Stimulated activated CD4-positive, alpha-beta T cell treated with anti-CD3 and anti-CD28 coated beads, Interleukin-4, amount 100 ng/mL, for 1 hour (primary cell): ENCODE results near the gene SOCS4.
"Not testable (repeated sequence)": the region's sequence is repeated elsewhere in the genome, so short reads cannot be mapped to it uniquely, and the experiment has no call there.

Source experiments
- DNase-seq: peaks from one replicate; pipeline ENCODE4 v3.0.0-alpha.2; 2020

The SOCS4 gene

DNA sequence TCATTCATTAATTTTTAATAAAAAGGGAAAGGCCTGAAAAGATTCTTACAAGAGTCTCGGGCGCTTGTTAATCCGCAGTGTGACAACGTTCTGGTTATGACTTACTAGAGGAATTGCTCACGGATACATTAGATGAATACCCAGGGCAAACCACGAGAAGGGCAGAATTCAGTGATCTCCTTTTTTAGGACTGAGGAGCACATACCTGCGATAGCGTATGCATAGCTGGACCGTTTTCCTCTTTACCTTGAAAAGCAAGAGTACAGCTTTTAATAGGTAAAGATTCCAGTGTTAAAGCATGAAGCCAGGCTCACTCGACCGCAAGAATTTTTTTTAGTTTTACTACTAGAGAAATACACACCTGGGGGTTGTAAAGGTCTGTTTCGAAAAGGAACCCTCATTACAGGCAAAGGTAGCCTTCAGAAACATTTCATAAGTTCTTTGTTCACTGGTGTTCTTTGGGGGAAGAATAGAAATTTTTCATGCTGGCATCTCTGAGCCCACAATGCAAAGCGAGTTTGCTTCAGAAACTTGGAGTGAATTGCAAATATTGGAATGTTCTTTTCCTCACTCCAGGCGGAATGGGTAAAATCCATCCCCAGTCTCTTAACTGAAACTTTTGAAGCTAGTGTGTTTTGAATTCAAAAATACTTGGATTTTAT lies 25.4 kb downstream of the SOCS4 start:
- no peak for DNase-seq

DNA sequence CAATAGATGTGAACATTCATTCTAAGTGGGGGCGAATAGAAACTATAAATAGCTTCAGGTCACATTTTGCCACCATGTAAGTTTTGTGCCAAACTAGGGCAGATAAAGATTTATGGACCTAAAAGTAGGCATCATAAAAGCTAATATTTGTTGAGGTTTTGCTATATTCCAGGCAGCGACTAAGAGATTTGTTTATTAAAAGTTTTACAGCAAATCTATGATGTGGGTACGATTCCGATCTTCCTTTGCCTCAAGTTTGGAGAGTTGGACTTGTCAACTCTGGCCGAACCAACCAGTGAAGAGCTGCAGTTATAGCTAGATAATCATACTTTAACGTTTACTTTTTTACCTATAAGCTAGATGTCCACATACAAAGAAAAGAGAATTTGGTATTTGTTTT lies 26.0 kb downstream of the SOCS4 start:
- DNase-seq = no peak

DNA sequence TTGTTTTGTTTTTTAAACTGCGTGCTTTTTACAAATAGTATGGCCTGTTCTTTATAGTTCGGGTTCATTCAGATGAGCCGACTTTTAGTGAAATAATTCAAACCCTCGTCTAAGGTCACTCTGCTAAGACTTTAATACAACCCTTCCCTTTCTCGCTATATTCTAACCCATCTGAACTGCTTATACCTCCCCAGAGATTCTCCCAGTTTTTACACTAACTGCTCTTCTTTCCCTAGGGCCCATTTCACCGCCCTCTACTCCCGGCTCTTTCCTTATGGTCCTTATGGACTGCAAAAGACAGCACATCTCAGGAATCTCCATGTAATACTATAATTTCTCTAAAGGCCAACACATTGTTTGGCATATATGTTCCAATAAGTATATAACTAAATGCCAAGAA lies 26.5 kb downstream of the SOCS4 start:
- no peak for DNase-seq

DNA sequence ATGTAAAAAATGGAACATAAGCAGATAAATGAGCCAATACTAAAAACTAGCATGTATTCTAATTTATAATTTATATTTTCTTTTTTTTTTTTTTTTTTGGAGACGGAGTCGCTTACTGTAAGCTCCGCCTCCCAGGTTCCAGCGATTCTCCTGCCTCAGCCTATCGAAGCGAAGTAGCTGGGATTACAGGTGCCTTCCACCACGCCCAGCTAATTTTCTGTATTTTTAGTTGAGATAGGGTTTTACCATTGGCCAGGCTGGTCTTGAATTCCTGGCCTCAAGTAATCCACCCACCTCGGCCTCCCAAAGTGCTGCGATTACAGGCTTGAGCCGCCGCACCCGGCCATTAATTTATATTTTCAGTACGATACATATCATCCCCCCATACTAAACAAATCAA lies 27.1 kb downstream of the SOCS4 start:
- DNase-seq = no peak

DNA sequence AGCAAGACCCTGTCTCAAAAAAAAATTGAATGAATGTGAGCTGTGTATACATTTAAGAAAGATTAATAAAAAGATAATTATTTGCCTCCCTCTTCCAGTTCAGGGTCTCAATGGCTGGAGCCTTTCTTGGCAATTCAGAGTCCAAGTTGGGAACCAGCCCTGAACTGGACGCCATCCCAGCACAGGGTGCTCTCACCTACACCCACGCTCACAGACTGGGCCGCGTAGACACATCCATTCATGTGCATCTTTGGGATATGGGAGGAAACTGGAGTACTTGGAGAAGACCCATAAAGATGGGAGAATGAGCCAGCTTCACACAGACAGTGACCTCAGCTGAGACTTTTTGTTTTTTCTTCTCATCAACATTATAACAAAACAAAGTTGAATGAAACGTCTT lies 30.9 kb downstream of the SOCS4 start:
- DNase-seq = no peak

DNA sequence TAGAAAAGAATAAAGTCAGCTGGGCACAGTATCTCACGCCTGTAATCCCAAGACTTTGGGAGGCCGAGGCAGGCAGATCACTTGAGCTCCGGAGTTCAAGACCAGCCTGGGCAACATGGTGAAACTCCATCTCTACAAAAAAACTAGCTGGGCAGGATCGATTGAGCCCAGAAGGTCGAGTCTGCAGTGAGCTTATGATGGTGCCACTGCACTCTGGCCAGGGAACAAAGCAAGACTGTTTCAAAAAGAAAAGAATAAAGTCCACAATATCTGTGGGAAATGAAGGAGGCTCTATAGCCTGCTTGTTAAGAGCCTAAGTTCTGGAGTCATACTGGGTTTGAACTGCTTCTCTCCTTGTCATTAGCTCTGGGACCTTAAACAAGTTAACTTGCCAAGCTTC lies 32.3 kb downstream of the SOCS4 start:
- DNase-seq = no peak

DNA sequence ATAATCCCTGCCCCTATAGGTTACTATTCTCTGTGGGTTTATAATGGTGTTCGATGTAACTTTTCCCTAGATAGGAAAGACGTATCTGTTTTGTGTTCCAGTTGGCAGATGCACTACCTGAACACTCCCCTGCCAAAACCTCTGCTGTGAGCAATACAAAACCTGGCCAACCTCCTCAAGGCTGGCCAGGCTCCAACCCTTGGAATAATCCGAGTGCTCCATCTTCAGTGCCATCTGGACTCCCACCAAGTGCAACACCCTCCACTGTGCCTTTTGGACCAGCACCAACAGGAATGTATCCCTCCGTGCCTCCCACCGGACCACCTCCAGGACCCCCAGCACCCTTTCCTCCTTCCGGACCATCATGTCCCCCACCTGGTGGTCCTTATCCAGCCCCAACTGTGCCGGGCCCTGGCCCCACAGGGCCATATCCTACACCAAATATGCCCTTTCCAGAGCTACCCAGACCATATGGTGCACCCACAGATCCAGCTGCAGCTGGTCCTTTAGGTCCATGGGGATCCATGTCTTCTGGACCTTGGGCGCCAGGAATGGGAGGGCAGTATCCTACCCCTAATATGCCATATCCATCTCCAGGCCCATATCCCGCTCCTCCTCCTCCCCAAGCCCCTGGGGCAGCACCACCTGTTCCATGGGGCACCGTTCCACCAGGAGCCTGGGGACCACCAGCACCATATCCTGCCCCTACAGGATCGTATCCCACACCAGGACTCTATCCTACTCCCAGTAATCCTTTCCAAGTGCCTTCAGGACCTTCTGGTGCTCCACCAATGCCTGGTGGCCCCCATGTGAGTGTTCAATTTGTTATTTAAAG lies 35.7 kb downstream of the SOCS4 start:
- DNase-seq = no peak

DNA sequence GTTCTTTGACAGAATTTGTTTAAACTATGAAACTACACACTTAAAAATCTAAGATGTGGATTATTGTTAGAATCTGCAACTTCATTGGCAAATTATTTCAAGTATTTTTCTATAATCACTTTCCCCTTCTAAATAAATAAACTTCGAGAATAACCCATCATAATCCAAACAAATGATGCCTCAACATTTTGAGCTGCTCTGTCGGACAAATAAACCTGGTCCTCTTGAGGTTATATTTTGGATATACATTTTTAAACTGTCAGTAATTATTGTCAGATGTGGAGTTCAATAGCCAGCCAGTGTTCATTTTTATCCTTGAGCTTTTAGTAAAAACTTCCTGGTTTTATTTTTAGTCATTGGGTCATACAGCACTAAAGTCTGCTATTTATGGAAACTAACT lies 37.9 kb downstream of the SOCS4 start:
- DNase-seq = not testable (repeated sequence)

DNA sequence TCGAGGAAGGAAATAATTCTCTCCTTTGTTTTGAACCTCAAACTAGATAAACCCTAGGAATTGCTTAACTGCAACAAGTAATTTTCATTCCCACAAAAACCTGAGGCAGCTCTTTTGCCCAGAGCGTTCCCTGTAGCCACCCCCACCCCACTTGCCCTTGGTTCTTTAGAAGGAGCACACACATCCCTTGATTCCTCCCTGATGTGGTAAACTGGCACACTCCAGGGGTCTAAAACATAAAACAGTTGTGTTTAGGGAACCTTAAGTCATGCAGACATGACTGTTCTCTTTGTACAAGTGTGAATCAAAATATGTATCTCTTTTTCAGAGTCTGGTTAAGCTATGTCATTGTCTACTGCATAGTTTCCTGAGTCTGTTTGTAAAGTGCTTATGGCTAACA lies 38.4 kb downstream of the SOCS4 start:
- DNase-seq = no peak

DNA sequence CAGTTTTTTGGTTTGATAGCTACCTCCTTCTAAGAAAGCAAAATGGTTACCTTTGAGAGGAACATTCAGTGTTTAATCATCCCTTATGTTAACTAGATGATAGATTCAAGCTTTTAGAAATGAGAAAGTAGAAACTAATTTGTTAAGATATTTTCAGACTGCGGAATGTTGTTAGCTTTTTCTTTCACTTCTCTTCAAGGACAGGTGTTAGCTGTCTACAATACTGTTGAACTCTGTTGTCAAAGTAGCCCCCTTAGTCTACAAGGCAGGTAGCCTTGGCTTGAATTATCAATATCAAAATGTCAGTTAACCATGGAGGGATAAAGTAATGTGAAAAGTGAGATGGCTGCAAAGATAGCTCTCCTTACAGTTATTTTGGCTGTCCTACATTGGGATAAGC lies 39.2 kb downstream of the SOCS4 start:
- no peak for DNase-seq

DNA sequence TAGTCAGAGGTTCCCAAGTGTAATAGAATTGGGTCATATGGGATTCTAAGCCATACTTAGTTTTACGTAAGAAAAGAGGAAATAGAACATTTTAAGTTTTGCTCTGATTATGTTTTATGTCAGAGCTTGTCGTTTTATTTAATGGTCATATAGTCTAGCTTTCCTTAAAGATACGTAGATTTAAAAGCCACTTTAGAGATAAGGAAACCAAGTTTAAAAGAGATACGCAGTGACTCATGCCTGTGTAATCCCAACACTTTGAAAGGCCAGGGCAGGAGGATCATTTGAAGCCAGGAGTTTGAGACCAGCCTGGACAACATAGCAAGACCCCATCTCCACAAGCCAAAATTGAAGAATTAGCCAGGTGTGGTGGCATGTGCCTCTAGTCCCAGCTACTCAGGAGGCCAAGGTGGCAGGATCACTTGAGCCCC lies 44.0 kb downstream of the SOCS4 start:
- DNase-seq = no peak

DNA sequence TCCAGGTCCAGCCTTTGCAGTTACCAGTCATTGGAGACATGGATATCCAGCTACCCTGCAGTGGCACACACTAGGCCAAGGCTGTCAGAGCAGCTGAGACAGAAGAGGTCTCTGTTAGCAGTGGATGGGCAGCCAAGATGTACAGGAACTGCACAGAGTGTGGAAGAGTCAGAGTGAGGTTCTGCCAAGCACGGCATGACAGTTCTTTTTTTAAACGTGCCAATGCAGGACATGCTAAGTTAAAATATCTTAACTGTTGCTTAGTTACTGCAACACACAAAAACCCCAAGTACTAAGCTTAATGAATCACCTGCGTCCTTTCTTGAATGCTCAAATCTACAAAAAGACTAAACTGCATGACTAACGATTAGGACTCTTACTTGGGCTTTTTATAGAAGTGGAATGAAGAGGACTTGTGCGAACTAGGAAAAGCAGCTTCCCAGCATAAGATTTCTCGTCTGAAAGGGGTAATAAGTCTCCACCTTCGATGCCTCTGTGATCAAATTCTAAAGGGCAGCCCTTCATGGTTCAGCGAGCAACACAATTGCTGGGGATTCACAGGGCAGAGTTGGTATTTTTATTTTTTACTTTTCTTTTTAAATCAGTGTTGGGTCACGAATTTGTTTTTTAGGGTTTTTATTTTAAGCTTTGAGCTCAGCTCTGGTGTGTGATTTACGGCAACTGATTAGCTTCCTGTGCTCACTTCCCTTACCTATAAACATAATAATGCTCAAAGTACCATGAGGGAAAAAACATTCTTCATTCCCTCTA lies 45.0 kb downstream of the SOCS4 start:
- DNase-seq = peak; percentile 6

DNA sequence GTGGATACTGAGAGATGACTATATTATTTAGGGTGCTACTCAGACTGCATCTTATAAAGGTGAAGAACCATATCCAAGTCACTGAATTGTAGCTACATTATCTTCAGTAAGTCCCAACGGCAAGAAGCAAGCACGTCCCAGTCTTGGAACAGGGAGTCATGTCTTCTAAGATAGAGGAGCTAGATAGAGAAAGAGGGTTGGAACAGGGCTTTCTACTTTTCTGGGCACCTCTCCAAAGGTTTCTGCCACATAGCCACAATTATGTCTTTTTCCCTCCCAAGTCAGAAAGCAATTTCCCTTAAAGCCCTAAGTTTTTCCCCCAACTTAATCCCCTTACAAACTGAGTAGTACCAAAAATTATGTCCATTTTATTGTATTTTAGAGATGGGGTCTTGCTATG lies 46.8 kb downstream of the SOCS4 start:
- DNase-seq = no peak

DNA sequence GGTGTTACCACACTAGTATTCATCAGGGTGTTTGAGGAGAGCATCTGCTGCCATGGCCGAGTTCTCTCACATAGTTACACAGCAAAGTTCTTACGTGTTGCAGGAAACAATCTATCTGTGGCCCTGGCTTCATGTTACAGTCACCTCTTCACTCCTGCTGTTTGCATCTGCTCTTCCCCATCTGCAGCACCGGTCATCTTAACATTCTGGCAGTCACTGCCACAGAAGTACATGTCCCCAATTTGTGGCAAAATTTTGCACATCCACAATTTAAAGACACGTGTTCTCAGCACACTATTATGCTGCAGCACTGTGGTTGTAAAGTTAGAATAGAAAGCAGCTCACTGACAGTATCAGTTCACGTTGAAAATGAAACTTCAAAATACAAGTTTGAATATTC lies 47.6 kb downstream of the SOCS4 start:
- no peak for DNase-seq

DNA sequence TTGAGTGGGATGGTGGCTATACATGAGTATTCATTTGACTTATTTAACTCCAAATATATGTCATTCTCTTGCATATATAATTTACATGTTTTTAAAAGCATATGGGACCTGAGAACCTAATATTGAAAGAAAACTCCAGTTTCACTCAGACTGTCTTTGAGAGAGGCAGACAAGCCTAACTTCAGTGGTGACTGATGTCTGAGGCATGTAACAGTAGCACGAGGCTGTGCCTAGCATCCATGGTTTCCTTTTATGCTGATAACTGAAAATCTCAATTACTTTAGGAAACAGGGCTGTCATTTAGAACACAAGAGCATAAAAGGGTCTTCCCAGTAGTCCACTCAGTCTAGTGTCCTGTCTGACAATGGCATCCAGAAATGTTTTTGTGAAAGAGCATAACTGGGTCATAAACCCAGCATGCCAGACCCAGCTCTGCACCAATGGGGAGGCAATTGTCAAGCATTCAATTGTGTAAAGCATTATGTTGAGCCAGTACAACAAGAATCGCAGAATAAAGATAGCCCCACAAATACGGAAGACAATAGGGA lies 48.7 kb downstream of the SOCS4 start:
- no peak for DNase-seq

DNA sequence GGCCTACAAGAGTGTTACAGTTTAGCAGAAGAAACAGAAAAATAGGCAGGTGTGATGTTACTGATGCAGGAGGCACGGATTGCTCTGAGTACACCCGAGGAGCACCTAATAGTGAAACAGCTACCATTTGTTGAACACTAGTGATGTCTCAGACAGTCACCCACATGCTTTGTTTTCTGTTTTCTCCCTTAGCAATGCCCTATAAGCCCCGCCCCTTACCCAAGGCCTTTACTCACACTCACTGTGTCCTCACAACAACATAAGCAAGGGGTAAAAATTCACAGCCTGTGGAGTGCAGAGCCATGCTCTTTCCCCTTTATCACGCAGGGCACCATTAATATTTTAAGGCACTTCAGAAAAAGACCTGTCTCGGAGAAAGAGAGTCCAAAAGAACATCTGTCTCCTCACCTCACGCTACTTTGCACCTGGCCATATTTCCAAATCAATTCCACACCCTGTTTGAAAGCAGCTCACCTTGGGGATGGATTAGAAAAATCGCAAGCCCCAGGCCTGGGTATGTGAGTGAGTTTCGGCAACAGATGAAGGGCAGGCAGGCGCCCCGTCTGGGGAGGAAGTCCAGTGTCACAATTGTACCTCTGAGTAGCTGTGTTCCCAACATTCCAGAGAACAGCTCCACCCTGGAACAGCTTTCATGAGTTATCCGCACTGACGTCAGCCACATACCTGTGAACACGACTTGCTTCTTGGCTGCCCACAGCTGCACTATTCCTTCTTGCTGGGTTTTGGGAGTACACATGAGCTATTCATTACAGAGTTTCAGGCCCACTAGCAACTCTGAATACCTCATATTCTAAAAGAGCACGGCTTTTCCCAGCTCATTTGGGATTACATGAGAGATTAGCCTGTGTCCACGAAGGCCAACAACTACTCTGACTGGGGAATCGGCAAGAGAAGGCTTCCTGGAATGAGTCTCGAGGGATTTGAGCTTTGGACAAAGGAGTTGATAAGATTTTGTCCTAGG lies 50.4 kb downstream of the SOCS4 start:
- peak; percentile 8 for DNase-seq

DNA sequence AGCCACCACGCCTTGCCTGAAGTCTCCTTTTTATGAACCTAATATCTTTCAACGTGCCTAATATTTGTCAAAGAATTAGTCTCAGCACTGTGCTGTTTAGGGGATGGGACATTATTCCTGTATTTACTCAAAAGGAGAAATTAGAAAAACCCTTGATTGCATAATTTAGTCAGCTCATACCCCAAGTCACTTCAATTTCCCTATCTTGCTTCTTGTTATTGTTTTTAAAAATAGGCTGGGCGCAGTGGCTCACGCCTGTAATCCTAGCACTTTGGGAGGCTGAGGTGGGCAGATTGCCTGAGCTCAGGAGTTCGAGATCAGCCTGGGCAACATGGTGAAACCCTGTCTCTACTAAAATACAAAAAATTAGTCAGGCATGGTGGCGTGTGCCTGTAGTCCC lies 52.9 kb downstream of the SOCS4 start:
- DNase-seq = not testable (repeated sequence)

DNA sequence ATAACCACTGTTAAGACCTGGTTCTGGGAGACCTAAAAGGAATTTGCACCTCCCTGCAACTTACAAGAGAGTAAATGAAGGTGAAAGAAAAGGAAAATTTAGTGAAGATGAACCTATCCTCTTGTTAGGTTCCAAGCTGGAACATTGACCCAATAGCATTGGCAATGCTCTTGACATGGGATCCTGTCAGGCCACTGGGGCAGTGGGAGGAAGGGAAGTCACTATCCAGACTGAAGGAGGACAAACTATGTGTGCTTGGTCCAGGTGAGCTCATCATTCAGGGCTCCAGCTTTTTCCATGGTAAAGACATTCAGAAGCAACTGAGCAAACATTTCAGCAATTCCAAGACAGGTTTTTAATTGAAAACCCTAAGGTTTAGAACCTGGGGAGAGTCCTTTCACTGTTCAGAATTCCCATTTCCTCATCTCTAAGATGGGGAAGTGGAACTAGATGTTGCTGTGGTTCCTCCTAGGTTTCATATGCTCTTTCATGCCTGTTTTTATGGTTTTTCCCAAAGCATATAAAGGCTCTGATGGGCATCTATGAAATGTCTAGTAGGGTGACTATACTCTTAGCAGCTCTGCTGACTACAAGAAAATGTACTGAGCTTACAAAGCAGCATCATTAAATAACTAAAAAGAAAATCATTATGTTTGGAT lies 57.5 kb downstream of the SOCS4 start:
- no peak for DNase-seq

DNA sequence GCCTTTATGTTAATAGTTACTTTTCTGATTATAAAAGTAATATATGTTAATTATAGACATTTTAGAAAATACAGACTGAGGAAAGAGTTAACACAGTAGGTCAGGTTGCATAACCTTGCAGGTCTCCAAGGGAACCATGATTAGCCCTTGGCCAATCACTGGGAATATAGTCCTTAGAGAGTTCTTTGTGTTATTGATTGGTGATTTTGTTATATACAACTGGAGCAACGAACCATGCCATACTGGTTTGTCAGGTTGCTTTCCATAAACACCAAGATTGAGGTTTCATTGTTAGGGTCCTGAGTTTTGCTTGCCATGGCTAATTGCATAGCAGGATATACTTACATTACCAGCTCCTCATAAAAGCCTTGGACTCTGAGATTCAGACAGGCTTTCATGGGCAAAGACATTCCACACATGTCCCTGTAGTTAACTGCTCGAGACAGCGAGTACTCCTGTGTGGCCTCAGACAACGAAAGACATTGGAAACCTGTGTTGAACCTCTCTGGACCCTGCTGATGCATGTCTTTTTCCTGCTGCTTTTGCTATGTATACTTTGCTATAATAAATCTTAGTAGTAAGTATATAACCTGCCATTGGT lies 58.1 kb downstream of the SOCS4 start:
- no peak for DNase-seq

DNA sequence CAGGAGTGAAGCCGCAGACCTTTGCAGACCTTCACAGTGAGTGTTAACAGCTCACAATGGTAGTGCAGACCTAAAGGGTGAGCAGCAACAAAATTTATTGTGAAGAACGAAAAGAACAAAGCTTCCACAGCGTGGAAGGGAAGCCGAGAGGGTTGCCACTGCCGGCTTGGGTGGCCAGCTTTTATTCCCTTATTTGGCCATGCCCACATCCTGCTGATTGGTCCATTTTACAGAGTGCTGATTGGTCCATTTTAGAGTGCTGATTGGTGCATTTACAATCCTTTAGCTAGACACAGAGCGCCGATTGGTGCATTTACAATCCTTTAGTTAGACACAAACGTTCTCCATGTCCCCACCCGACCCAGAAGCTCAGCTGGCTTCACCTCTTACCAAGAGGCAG lies 59.9 kb downstream of the SOCS4 start:
- no peak for DNase-seq

DNA sequence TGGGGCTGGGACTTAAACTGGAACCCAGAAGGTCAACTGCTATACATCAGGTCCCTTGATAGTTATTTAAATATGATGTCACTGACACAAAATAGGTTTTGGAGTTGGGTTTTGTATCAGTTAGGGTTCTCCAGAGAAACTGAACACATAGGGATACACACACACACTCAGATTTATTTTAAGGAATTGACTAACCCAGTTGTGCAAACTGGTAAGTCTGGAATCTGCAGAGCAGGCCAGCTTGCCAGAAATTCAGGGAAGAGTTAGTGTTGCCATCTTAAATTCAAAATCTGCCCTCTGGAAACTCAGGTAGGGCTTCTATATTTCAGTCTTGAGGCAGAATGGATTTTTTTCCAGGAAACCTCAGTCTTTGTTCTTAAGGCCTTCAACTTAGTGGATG lies 61.3 kb downstream of the SOCS4 start:
- DNase-seq = no peak
